Head of caudate nucleus (tissue), 42 donors: Measurements from ENCODE around the gene OXSR1.

Experiments used
- DNase-seq, 42 donors: peaks; one replicate each; pipeline versions ENCODE4 v3.0.0 to v3.0.0-alpha.2; 2020 to 2021; ENCODE audit warnings: mixed read lengths in 7 of 42
- intact Hi-C: fragments of 100-400 bp; cut with DNase I; formaldehyde crosslinking; loops from one replicate; pipeline ENCODE4 v1.15.0; 2022

The OXSR1 gene

GRCh38 chr3:38164952-38165721 is at the start of gene OXSR1:
TSS of gene OXSR1 (plus strand) at chr3:38165537. CDS start at chr3:38165877, 340 bp downstream.
- intact Hi-C loops: loop anchor here (2.0 kb wide), 1 partner anchor 28 kb away; the partner anchor contains the start of gene ACAA1
- peak; percentile 94 to 100 (median 98) for DNase-seq

GRCh38 chr3:38115645-38116427 is 49.5 kb upstream of the OXSR1 start:
- DNase-seq: peak in 6 of 42 donors; percentile 5 to 31 (median 16)
- intact Hi-C loops: no loop called here

GRCh38 chr3:38116471-38117162 is 48.7 kb upstream of the OXSR1 start:
- intact Hi-C loops: no loop called here
- peak in 4 of 42 donors; percentile 7 to 30 (median 24) for DNase-seq

GRCh38 chr3:38117163-38117716 is 48.1 kb upstream of the OXSR1 start:
- intact Hi-C loops: no loop called here
- DNase-seq: peak in 6 of 42 donors; percentile 9 to 46 (median 24)

- DNase-seq: peak; percentile 29 to 82 (median 63)
- intact Hi-C loops: no loop called here
Measured at GRCh38 chr3:38117748-38118420, 47.5 kb upstream of the OXSR1 start.

- peak in 2 of 42 donors; percentile 9 to 19 for DNase-seq
- intact Hi-C loops: no loop called here
Measured at GRCh38 chr3:38118421-38119247, 46.7 kb upstream of the OXSR1 start.

GRCh38 chr3:38119248-38119544 is 46.1 kb upstream of the OXSR1 start:
- intact Hi-C loops: no loop called here
- DNase-seq: peak in 2 of 42 donors; percentile 16 to 22

GRCh38 chr3:38119821-38120692 is 45.3 kb upstream of the OXSR1 start:
- intact Hi-C loops: no loop called here
- peak in 5 of 42 donors; percentile 22 to 32 (median 27) for DNase-seq

GRCh38 chr3:38120693-38121450 is 44.5 kb upstream of the OXSR1 start:
- peak in 5 of 42 donors; percentile 16 to 40 (median 22) for DNase-seq
- intact Hi-C loops: no loop called here

- intact Hi-C loops: no loop called here
- DNase-seq: peak in 7 of 42 donors; percentile 8 to 43 (median 28)
Measured at GRCh38 chr3:38121451-38121831, 43.9 kb upstream of the OXSR1 start.

GRCh38 chr3:38121832-38122461 is 43.4 kb upstream of the OXSR1 start:
- intact Hi-C loops: no loop called here
- DNase-seq: peak in 9 of 42 donors; percentile 3 to 42 (median 24)

GRCh38 chr3:38122712-38123290 is 42.5 kb upstream of the OXSR1 start:
- intact Hi-C loops: no loop called here
- peak in 8 of 42 donors; percentile 7 to 31 (median 17) for DNase-seq

- DNase-seq: peak in 7 of 42 donors; percentile 4 to 23 (median 13)
- intact Hi-C loops: no loop called here
Measured at GRCh38 chr3:38124324-38125122, 40.8 kb upstream of the OXSR1 start.

GRCh38 chr3:38125305-38126120 is 39.8 kb upstream of the OXSR1 start:
- intact Hi-C loops: no loop called here
- DNase-seq: peak in 9 of 42 donors; percentile 1 to 27 (median 11)
